Hepatic stellate cell (primary cell): ENCODE data around the gene NNMT.
A peak's percentile ranks its signal among the peaks of the same experiment; 100 is the strongest.

Experiments
- DNase-seq: peaks from one replicate; pipeline ENCODE4 v3.0.0; 2011; ENCODE audit warnings: low spot score

The NNMT gene

GRCh38 chr11:114295676-114296604 is at the start of gene NNMT:
Gene NNMT, plus strand, starts transcription at chr11:114296399. Its CDS starts 158 bp downstream, at chr11:114296557.
- DNase-seq: peak; percentile 57

- no peak for DNase-seq
These were observed 49.0 kb upstream of the NNMT start for GRCh38 chr11:114247070-114247789.

- DNase-seq: no peak
These were observed 46.0 kb upstream of the NNMT start for GRCh38 chr11:114250180-114250579.

GRCh38 chr11:114250993-114251814 is 45.0 kb upstream of the NNMT start:
- DNase-seq: no peak

GRCh38 chr11:114251815-114252337 is 44.3 kb upstream of the NNMT start:
- no peak for DNase-seq

- DNase-seq: no peak
These were observed 43.4 kb upstream of the NNMT start for GRCh38 chr11:114252767-114253166.

GRCh38 chr11:114253771-114254170 is 42.4 kb upstream of the NNMT start:
- DNase-seq: no peak

- DNase-seq: no peak
These were observed 41.5 kb upstream of the NNMT start for GRCh38 chr11:114254571-114255146.

- no peak for DNase-seq
These were observed 40.9 kb upstream of the NNMT start for GRCh38 chr11:114255289-114255688.

GRCh38 chr11:114256176-114256966 is 39.8 kb upstream of the NNMT start:
- no peak for DNase-seq

- no peak for DNase-seq
These were observed 39.3 kb upstream of the NNMT start for GRCh38 chr11:114256967-114257286.

- DNase-seq: no peak
These were observed 38.3 kb upstream of the NNMT start for GRCh38 chr11:114257621-114258558.

- no peak for DNase-seq
These were observed 37.5 kb upstream of the NNMT start for GRCh38 chr11:114258696-114259095.

- DNase-seq: no peak
These were observed 37.1 kb upstream of the NNMT start for GRCh38 chr11:114259124-114259526.

GRCh38 chr11:114259551-114259983 is 36.6 kb upstream of the NNMT start:
- DNase-seq: no peak

GRCh38 chr11:114260077-114260476 is 36.1 kb upstream of the NNMT start:
- no peak for DNase-seq

- no peak for DNase-seq
These were observed 35.7 kb upstream of the NNMT start for GRCh38 chr11:114260483-114260882.

- no peak for DNase-seq
These were observed 34.4 kb upstream of the NNMT start for GRCh38 chr11:114261791-114262190.

- peak; percentile 59 for DNase-seq
These were observed 33.3 kb upstream of the NNMT start for GRCh38 chr11:114262681-114263512.
